Measurements from ENCODE around the gene C15orf39. TPM values are rescaled to one million over a fixed set of nuclear protein-coding genes. Genes with fewer than 3 reads are reported as not detected.

Gene C15orf39
- total and polyA plus RNA-seq, 2 of the 13 experiments (the other 11 are each of a cell fraction or from before 2014, with no cell fraction given): 6.2 to 13.5 TPM

DNA sequence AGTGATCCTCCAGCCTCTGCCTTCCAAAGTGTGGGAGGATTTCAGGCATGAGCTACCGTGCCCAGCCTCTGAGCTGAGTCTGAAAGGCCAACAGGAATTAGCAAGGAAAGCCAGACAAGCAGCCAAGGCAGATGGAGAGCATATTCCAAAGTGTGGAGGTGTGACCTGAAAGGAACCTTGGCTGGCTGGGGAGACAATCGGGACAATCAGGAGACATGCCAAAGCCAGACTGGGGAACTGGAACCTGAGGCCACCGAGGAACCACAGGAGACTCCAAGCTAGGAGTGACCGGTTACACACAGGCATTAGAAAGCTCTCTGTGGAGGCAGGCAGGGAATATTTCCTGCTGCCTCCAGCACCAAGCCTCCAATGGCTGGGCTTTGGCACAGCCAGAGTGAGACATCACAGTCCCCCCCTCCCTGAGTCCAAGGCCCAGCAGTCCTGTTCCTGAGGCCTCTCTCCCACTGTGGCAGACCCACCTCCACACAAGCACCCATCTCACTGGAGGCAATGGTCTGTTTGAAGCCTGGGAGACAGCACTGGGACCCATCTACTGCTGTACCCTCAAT lies 4.5 kb upstream of the C15orf39 start (continued):
- TF ChIP-seq, protein P1, sequence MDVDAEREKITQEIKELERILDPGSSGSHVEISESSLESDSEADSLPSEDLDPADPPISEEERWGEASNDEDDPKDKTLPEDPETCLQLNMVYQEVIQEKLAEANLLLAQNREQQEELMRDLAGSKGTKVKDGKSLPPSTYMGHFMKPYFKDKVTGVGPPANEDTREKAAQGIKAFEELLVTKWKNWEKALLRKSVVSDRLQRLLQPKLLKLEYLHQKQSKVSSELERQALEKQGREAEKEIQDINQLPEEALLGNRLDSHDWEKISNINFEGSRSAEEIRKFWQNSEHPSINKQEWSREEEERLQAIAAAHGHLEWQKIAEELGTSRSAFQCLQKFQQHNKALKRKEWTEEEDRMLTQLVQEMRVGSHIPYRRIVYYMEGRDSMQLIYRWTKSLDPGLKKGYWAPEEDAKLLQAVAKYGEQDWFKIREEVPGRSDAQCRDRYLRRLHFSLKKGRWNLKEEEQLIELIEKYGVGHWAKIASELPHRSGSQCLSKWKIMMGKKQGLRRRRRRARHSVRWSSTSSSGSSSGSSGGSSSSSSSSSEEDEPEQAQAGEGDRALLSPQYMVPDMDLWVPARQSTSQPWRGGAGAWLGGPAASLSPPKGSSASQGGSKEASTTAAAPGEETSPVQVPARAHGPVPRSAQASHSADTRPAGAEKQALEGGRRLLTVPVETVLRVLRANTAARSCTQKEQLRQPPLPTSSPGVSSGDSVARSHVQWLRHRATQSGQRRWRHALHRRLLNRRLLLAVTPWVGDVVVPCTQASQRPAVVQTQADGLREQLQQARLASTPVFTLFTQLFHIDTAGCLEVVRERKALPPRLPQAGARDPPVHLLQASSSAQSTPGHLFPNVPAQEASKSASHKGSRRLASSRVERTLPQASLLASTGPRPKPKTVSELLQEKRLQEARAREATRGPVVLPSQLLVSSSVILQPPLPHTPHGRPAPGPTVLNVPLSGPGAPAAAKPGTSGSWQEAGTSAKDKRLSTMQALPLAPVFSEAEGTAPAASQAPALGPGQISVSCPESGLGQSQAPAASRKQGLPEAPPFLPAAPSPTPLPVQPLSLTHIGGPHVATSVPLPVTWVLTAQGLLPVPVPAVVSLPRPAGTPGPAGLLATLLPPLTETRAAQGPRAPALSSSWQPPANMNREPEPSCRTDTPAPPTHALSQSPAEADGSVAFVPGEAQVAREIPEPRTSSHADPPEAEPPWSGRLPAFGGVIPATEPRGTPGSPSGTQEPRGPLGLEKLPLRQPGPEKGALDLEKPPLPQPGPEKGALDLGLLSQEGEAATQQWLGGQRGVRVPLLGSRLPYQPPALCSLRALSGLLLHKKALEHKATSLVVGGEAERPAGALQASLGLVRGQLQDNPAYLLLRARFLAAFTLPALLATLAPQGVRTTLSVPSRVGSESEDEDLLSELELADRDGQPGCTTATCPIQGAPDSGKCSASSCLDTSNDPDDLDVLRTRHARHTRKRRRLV (CRISPR knock-in tag; IDR thresholded peaks at IDR 0.05): no peak
- no peak for TF ChIP-seq DPF2 (CRISPR knock-in tag; IDR thresholded peaks at IDR 0.05; ENCODE audit: borderline replicate concordance, low read depth)
- no peak for TF ChIP-seq ZNF441 (CRISPR knock-in tag; IDR thresholded peaks at IDR 0.05; ENCODE audit: borderline replicate concordance)
- TF ChIP-seq SETDB1 (CRISPR knock-in tag; IDR thresholded peaks at IDR 0.05; ENCODE audit: borderline replicate concordance): no peak
- no peak for TF ChIP-seq ZNF34 (CRISPR knock-in tag; IDR thresholded peaks at IDR 0.05; ENCODE audit: borderline replicate concordance)
- TF ChIP-seq, protein P2, sequence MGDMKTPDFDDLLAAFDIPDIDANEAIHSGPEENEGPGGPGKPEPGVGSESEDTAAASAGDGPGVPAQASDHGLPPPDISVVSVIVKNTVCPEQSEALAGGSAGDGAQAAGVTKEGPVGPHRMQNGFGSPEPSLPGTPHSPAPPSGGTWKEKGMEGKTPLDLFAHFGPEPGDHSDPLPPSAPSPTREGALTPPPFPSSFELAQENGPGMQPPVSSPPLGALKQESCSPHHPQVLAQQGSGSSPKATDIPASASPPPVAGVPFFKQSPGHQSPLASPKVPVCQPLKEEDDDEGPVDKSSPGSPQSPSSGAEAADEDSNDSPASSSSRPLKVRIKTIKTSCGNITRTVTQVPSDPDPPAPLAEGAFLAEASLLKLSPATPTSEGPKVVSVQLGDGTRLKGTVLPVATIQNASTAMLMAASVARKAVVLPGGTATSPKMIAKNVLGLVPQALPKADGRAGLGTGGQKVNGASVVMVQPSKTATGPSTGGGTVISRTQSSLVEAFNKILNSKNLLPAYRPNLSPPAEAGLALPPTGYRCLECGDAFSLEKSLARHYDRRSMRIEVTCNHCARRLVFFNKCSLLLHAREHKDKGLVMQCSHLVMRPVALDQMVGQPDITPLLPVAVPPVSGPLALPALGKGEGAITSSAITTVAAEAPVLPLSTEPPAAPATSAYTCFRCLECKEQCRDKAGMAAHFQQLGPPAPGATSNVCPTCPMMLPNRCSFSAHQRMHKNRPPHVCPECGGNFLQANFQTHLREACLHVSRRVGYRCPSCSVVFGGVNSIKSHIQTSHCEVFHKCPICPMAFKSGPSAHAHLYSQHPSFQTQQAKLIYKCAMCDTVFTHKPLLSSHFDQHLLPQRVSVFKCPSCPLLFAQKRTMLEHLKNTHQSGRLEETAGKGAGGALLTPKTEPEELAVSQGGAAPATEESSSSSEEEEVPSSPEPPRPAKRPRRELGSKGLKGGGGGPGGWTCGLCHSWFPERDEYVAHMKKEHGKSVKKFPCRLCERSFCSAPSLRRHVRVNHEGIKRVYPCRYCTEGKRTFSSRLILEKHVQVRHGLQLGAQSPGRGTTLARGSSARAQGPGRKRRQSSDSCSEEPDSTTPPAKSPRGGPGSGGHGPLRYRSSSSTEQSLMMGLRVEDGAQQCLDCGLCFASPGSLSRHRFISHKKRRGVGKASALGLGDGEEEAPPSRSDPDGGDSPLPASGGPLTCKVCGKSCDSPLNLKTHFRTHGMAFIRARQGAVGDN (CRISPR knock-in tag; IDR thresholded peaks at IDR 0.05): peak; percentile 26; the same call in 1 of the 2 replicates
- TF ChIP-seq, protein P3, sequence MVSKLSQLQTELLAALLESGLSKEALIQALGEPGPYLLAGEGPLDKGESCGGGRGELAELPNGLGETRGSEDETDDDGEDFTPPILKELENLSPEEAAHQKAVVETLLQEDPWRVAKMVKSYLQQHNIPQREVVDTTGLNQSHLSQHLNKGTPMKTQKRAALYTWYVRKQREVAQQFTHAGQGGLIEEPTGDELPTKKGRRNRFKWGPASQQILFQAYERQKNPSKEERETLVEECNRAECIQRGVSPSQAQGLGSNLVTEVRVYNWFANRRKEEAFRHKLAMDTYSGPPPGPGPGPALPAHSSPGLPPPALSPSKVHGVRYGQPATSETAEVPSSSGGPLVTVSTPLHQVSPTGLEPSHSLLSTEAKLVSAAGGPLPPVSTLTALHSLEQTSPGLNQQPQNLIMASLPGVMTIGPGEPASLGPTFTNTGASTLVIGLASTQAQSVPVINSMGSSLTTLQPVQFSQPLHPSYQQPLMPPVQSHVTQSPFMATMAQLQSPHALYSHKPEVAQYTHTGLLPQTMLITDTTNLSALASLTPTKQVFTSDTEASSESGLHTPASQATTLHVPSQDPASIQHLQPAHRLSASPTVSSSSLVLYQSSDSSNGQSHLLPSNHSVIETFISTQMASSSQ (IDR thresholded peaks at IDR 0.05; ENCODE audit: low read depth): no peak
- TF ChIP-seq, protein P3 (CRISPR knock-in tag; IDR thresholded peaks at IDR 0.05; ENCODE audit: borderline replicate concordance): no peak
- peak; percentile 33; the same call in 1 of the 2 replicates for TF ChIP-seq TAF1 (CRISPR knock-in tag; IDR thresholded peaks at IDR 0.05)
- no peak for TF ChIP-seq TAF15 (IDR thresholded peaks at IDR 0.05; ENCODE audit: low read depth, low read length, poor library complexity, severe bottlenecking)
- TF ChIP-seq, protein P4, sequence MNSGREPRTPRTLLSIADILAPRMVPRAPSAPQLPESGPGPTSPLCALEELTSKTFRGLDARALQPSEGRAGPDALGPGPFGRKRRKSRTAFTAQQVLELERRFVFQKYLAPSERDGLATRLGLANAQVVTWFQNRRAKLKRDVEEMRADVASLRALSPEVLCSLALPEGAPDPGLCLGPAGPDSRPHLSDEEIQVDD (CRISPR knock-in tag; IDR thresholded peaks at IDR 0.05; ENCODE audit: borderline replicate concordance): no peak
- TF ChIP-seq EEA1 (CRISPR knock-in tag; IDR thresholded peaks at IDR 0.05; ENCODE audit: borderline replicate concordance): no peak
- no peak for TF ChIP-seq ZNF772 (CRISPR knock-in tag; IDR thresholded peaks at IDR 0.05)

Data from HepG2 (cell line).